ENCODE data around the gene FBXO34. TPM values are rescaled to one million over a fixed set of nuclear protein-coding genes. Genes with fewer than 3 reads are reported as not detected.

FBXO34 gene
- total RNA-seq, 1 donor: 24.6 TPM

GRCh38 chr14:55347748-55348147, 76.5 kb downstream of the FBXO34 start:
- no peak overlapping the region for H3K4me3 ChIP-seq (ENCODE audit: insufficient read depth, low read length)
- H2AFZ ChIP-seq (ENCODE audit: low read length): no peak overlapping the region
- H3K27ac ChIP-seq (ENCODE audit: low read depth, low read length): no peak overlapping the region
- peaks cover 25% of the 10 kb centered on the region for H3K36me3 ChIP-seq (ENCODE audit: insufficient read depth, low read length)
- DNase-seq (ENCODE audit: insufficient read length, low spot score, missing footprints): no peak
- peaks cover 24% of the 10 kb centered on the region for H4K20me1 ChIP-seq (ENCODE audit: insufficient read depth, low read length)
- no peak overlapping the region for H3K4me2 ChIP-seq (ENCODE audit: insufficient read depth, low read length)
- peaks cover 62% of the 10 kb centered on the region for H3K79me2 ChIP-seq (ENCODE audit: insufficient read depth, low read length)
- H3K9me3 ChIP-seq (ENCODE audit: low read depth, low read length): no peaks in the 10 kb centered on the region
- no peaks in the 10 kb centered on the region for H3K27me3 ChIP-seq (ENCODE audit: insufficient read depth, low read length)
- no peaks in the 10 kb centered on the region for H3K4me1 ChIP-seq (ENCODE audit: insufficient read depth, low read length)
- TF ChIP-seq CTCF (IDR thresholded peaks at IDR 0.05; ENCODE audit: extremely low read depth, low read depth, low read length): no peak

DNA sequence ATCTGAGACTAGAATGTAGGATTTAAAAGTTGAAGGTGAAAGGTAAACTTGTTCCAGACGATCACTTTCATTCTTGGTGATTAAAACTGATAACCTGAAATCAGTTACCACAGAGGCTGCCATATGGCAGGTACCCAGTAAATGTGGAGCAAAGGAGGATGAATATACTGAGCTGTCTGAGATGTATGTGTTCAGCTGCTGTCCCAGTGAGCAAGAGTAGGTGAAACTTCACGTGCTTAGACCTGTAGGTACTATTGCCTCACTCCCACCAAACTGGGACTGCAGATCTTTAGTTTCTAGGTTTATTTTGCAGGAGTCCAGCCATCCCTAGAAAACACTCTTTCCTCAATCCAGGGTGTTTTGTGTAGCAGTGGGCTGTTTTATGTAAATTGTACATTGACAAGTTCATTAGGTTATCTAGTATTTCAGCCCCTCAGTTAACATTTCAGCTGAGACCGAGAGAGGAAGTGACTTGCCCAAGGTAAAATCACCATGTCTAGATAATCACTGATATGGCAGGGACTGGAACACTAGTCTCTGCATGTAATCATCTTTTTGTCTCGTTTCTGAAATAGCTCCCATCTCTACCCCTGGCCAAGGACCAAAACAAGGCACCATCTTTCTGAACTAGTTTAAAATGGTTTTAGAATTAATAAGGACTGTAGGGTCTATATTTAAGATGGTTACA, 77.7 kb downstream of the FBXO34 start:
- H3K79me2 ChIP-seq (ENCODE audit: insufficient read depth, low read length): peaks cover 52% of the 10 kb centered on the region
- no peak for TF ChIP-seq CTCF (IDR thresholded peaks at IDR 0.05; ENCODE audit: extremely low read depth, low read depth, low read length)

GRCh38 chr14:55349565-55349964, 78.3 kb downstream of the FBXO34 start:
- Histone ChIP-seq H3K4me2 (ENCODE audit: insufficient read depth, low read length) (no peak overlapping the region), H3K9me3 (ENCODE audit: low read depth, low read length) (no peaks in the 10 kb centered on the region), H2AFZ (ENCODE audit: low read length) (no peak overlapping the region), H3K4me3 (ENCODE audit: insufficient read depth, low read length) (no peak overlapping the region), H3K79me2 (ENCODE audit: insufficient read depth, low read length) (peaks cover 48% of the 10 kb centered on the region), H3K4me1 (ENCODE audit: insufficient read depth, low read length) (no peaks in the 10 kb centered on the region), H3K36me3 (ENCODE audit: insufficient read depth, low read length) (peaks cover 25% of the 10 kb centered on the region), H3K27me3 (ENCODE audit: insufficient read depth, low read length) (no peaks in the 10 kb centered on the region), H3K27ac (ENCODE audit: low read depth, low read length) (no peak overlapping the region), H4K20me1 (ENCODE audit: insufficient read depth, low read length) (peaks cover 23% of the 10 kb centered on the region)
- no peak for DNase-seq (ENCODE audit: insufficient read length, low spot score, missing footprints)
- TF ChIP-seq CTCF (IDR thresholded peaks at IDR 0.05; ENCODE audit: extremely low read depth, low read depth, low read length): no peak

More for the DNA sequence above, 77.7 kb downstream of the FBXO34 start:
- DNase-seq (ENCODE audit: insufficient read length, low spot score, missing footprints): no peak
- H3K4me1 ChIP-seq (ENCODE audit: insufficient read depth, low read length): no peaks in the 10 kb centered on the region
- peaks cover 25% of the 10 kb centered on the region for H3K36me3 ChIP-seq (ENCODE audit: insufficient read depth, low read length)
- peaks cover 24% of the 10 kb centered on the region for H4K20me1 ChIP-seq (ENCODE audit: insufficient read depth, low read length)
- H2AFZ ChIP-seq (ENCODE audit: low read length): no peak overlapping the region
- no peak overlapping the region for H3K4me3 ChIP-seq (ENCODE audit: insufficient read depth, low read length)
- no peak overlapping the region for H3K27ac ChIP-seq (ENCODE audit: low read depth, low read length)
- no peaks in the 10 kb centered on the region for H3K27me3 ChIP-seq (ENCODE audit: insufficient read depth, low read length)
- H3K9me3 ChIP-seq (ENCODE audit: low read depth, low read length): no peaks in the 10 kb centered on the region
- no peak overlapping the region for H3K4me2 ChIP-seq (ENCODE audit: insufficient read depth, low read length)

DNA sequence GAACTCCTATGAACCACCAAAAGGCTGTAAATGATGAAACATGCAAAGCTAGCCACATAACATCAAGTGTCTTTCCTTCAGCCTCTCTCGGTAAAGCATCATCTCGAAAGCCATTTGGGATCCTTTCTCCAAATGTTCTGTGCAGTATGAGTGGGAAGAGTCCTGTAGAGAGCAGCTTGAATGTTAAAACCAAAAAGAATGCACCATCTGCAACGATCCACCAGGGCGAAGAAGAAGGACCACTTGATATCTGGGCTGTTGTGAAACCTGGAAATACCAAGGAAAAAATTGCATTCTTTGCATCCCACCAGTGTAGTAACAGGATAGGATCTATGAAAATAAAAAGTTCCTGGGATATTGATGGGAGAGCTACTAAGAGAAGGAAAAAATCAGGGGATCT, 79.2 kb downstream of the FBXO34 start:
- no peak overlapping the region for H3K4me3 ChIP-seq (ENCODE audit: insufficient read depth, low read length)
- H3K27ac ChIP-seq (ENCODE audit: low read depth, low read length): no peak overlapping the region
- peaks cover 31% of the 10 kb centered on the region for H3K36me3 ChIP-seq (ENCODE audit: insufficient read depth, low read length)
- no peak overlapping the region for H2AFZ ChIP-seq (ENCODE audit: low read length)
- H4K20me1 ChIP-seq (ENCODE audit: insufficient read depth, low read length): peaks cover 15% of the 10 kb centered on the region
- H3K27me3 ChIP-seq (ENCODE audit: insufficient read depth, low read length): no peaks in the 10 kb centered on the region
- no peaks in the 10 kb centered on the region for H3K4me1 ChIP-seq (ENCODE audit: insufficient read depth, low read length)
- no peak overlapping the region for H3K4me2 ChIP-seq (ENCODE audit: insufficient read depth, low read length)
- H3K9me3 ChIP-seq (ENCODE audit: low read depth, low read length): no peaks in the 10 kb centered on the region
- no peak for TF ChIP-seq CTCF (IDR thresholded peaks at IDR 0.05; ENCODE audit: extremely low read depth, low read depth, low read length)
- DNase-seq (ENCODE audit: insufficient read length, low spot score, missing footprints): peak; percentile 68
- peaks cover 39% of the 10 kb centered on the region for H3K79me2 ChIP-seq (ENCODE audit: insufficient read depth, low read length)
